ENCODE results near the gene ARHGAP15. TPM values are rescaled to one million over a fixed set of nuclear protein-coding genes. Genes with fewer than 3 reads are reported as not detected.

The ARHGAP15 gene
- total RNA-seq, 2 experiments from 2014 or later = 72.1 to 98.4 TPM

- no TSS peak for BruUV-seq (replicated peaks)
- Histone ChIP-seq H3K4me3 (ENCODE audit: low read depth, low read length, poor library complexity, severe bottlenecking) (no peak overlapping the region), H3K9me2 (ENCODE audit: insufficient read depth, low read length) (no peaks in the 10 kb centered on the region), H3K4me1 (ENCODE audit: insufficient read depth, low read length, poor library complexity, severe bottlenecking) (no peaks in the 10 kb centered on the region), H3K9me3 (ENCODE audit: low read length) (no peaks in the 10 kb centered on the region), H2AFZ (ENCODE audit: low read length) (no peak overlapping the region), H3K36me3 (ENCODE audit: insufficient read depth, low read length) (no peaks in the 10 kb centered on the region), H3K4me2 (ENCODE audit: low read length) (no peak overlapping the region), H4K20me1 (ENCODE audit: insufficient read depth, low read length) (no peaks in the 10 kb centered on the region), H3K27ac (ENCODE audit: low read depth, low read length, poor library complexity, severe bottlenecking) (no peak overlapping the region), H3K79me2 (ENCODE audit: insufficient read depth, low read depth, low read length) (no peaks in the 10 kb centered on the region)
- ChIA-PET POLR2A (interaction anchor here (0.7 kb wide), 1 partner anchor 20 kb away, joined by 3 read pairs; no protein-coding TSS in a partner anchor), CTCF (ENCODE audit: unreplicated experiment) (no interaction called here)
- intact Hi-C loops (cut with micrococcal nuclease; ENCODE audit: unreplicated experiment) = no loop called here
- no peak for DNase-seq (ENCODE audit: low spot score)
- TF ChIP-seq EZH2phosphoT487 (IDR thresholded peaks at IDR 0.05; ENCODE audit: borderline replicate concordance, low read depth, low read length) (no peak), CTCF (conservative IDR thresholded peaks at IDR 0.05; ENCODE audit: low read length) (no peak)
Measured at GRCh38 chr2:143382573-143382972, 253.4 kb downstream of the ARHGAP15 start.

GRCh38 chr2:143383016-143383415 lies 253.8 kb downstream of the ARHGAP15 start:
- POLR2A ChIA-PET = interaction anchor here (0.7 kb wide), 1 partner anchor 20 kb away, joined by 3 read pairs; no protein-coding TSS in a partner anchor
- Histone ChIP-seq H3K79me2 (ENCODE audit: insufficient read depth, low read depth, low read length) (no peaks in the 10 kb centered on the region), H3K36me3 (ENCODE audit: insufficient read depth, low read length) (no peaks in the 10 kb centered on the region), H4K20me1 (ENCODE audit: insufficient read depth, low read length) (no peaks in the 10 kb centered on the region), H3K9me3 (ENCODE audit: low read length) (no peaks in the 10 kb centered on the region), H2AFZ (ENCODE audit: low read length) (no peak overlapping the region), H3K4me2 (ENCODE audit: low read length) (no peak overlapping the region), H3K4me1 (ENCODE audit: insufficient read depth, low read length, poor library complexity, severe bottlenecking) (no peaks in the 10 kb centered on the region), H3K4me3 (ENCODE audit: low read depth, low read length, poor library complexity, severe bottlenecking) (no peak overlapping the region), H3K27ac (ENCODE audit: low read depth, low read length, poor library complexity, severe bottlenecking) (no peak overlapping the region), H3K9me2 (ENCODE audit: insufficient read depth, low read length) (no peaks in the 10 kb centered on the region)
- BruUV-seq (replicated peaks) = no TSS peak
- DNase-seq (ENCODE audit: low spot score) = no peak
- TF ChIP-seq CTCF (conservative IDR thresholded peaks at IDR 0.05; ENCODE audit: low read length) (no peak), EZH2phosphoT487 (IDR thresholded peaks at IDR 0.05; ENCODE audit: borderline replicate concordance, low read depth, low read length) (no peak)
- intact Hi-C loops (cut with micrococcal nuclease; ENCODE audit: unreplicated experiment) = no loop called here
- CTCF ChIA-PET (ENCODE audit: unreplicated experiment) = no interaction called here

GRCh38 chr2:143384111-143384510 lies 254.9 kb downstream of the ARHGAP15 start:
- intact Hi-C loops (cut with micrococcal nuclease; ENCODE audit: unreplicated experiment) = no loop called here
- Histone ChIP-seq H3K4me1 (ENCODE audit: insufficient read depth, low read length, poor library complexity, severe bottlenecking) (no peaks in the 10 kb centered on the region), H3K27ac (ENCODE audit: low read depth, low read length, poor library complexity, severe bottlenecking) (no peak overlapping the region), H3K4me2 (ENCODE audit: low read length) (no peak overlapping the region), H3K4me3 (ENCODE audit: low read depth, low read length, poor library complexity, severe bottlenecking) (no peak overlapping the region), H3K9me3 (ENCODE audit: low read length) (no peaks in the 10 kb centered on the region), H3K9me2 (ENCODE audit: insufficient read depth, low read length) (no peaks in the 10 kb centered on the region), H2AFZ (ENCODE audit: low read length) (no peak overlapping the region), H3K36me3 (ENCODE audit: insufficient read depth, low read length) (no peaks in the 10 kb centered on the region), H4K20me1 (ENCODE audit: insufficient read depth, low read length) (no peaks in the 10 kb centered on the region; the same call in 1 of the 2 replicates), H3K79me2 (ENCODE audit: insufficient read depth, low read depth, low read length) (no peaks in the 10 kb centered on the region)
- no peak for DNase-seq (ENCODE audit: low spot score)
- no TSS peak for BruUV-seq (replicated peaks)
- POLR2A ChIA-PET = interaction anchor here (1.4 kb wide), 1 partner anchor 8 kb away, joined by 5 read pairs; no protein-coding TSS in a partner anchor
- TF ChIP-seq EZH2phosphoT487 (IDR thresholded peaks at IDR 0.05; ENCODE audit: borderline replicate concordance, low read depth, low read length) (no peak), CTCF (conservative IDR thresholded peaks at IDR 0.05; ENCODE audit: low read length) (no peak)
- CTCF ChIA-PET (ENCODE audit: unreplicated experiment) = no interaction called here

Data from OCI-LY7 (cell line).